HG03095 (cell line): ENCODE measurements around the gene RARG.
"Not testable (repeated sequence)": the region's sequence is repeated elsewhere in the genome, so short reads cannot be mapped to it uniquely, and the experiment has no call there.

Experiments used
- ATAC-seq: cut with Tn5 transposase; IDR thresholded peaks from one replicate; pipeline ENCODE4 v1.9.1; 2021; ENCODE audit warnings: moderate library complexity; ENCODE audit not compliant: unreplicated experiment

Gene RARG

GRCh38 chr12:53193040-53193439 is 39.0 kb downstream of the RARG start:
- no peak for ATAC-seq

GRCh38 chr12:53192531-53193021 is 39.4 kb downstream of the RARG start:
- no peak for ATAC-seq

GRCh38 chr12:53191885-53192530 is 40.0 kb downstream of the RARG start:
- no peak for ATAC-seq

- no peak for ATAC-seq
These were observed 40.7 kb downstream of the RARG start for GRCh38 chr12:53191096-53191884.

GRCh38 chr12:53190108-53190729 is 41.8 kb downstream of the RARG start:
- ATAC-seq = no peak

GRCh38 chr12:53187145-53187899 is 44.7 kb downstream of the RARG start:
- no peak for ATAC-seq

- no peak for ATAC-seq
These were observed 45.3 kb downstream of the RARG start for GRCh38 chr12:53186745-53187144.

GRCh38 chr12:53185582-53186153 is 46.3 kb downstream of the RARG start:
- ATAC-seq = no peak

- ATAC-seq = no peak
These were observed 47.2 kb downstream of the RARG start for GRCh38 chr12:53184828-53185227.

- no peak for ATAC-seq
These were observed 49.1 kb downstream of the RARG start for GRCh38 chr12:53182903-53183302.

GRCh38 chr12:53181935-53182334 is 50.1 kb downstream of the RARG start:
- ATAC-seq = no peak

- peak; percentile 49 for ATAC-seq
These were observed 50.9 kb downstream of the RARG start for GRCh38 chr12:53180931-53181645.

GRCh38 chr12:53180220-53180930 is 51.6 kb downstream of the RARG start, which contains the start of the genes CSAD and ZNF740:
Gene CSAD (minus strand): TSS chr12:53180925. CDS start chr12:53173470, 7,455 bp downstream.
Gene ZNF740 (plus strand): TSS chr12:53180722. CDS start chr12:53181984, 1,262 bp downstream.
- ATAC-seq = peak; percentile 86

GRCh38 chr12:53179687-53180219 is 52.3 kb downstream of the RARG start:
- peak; percentile 17 for ATAC-seq

GRCh38 chr12:53178803-53179202 is 53.2 kb downstream of the RARG start:
- ATAC-seq = not testable (repeated sequence)

GRCh38 chr12:53177447-53177846 is 54.6 kb downstream of the RARG start:
- not testable (repeated sequence) for ATAC-seq

- ATAC-seq = no peak
These were observed 55.3 kb downstream of the RARG start for GRCh38 chr12:53176750-53177149.

GRCh38 chr12:53174881-53175491 is 57.0 kb downstream of the RARG start:
- no peak for ATAC-seq
